ENCODE data around the gene ST8SIA1. TPM values are rescaled to one million over a fixed set of nuclear protein-coding genes. Genes with fewer than 3 reads are reported as not detected.

ST8SIA1 gene
- total RNA-seq, 4 donors from 2014 or later, result 2.6 to 9.5 (median 7.3) TPM

DNA sequence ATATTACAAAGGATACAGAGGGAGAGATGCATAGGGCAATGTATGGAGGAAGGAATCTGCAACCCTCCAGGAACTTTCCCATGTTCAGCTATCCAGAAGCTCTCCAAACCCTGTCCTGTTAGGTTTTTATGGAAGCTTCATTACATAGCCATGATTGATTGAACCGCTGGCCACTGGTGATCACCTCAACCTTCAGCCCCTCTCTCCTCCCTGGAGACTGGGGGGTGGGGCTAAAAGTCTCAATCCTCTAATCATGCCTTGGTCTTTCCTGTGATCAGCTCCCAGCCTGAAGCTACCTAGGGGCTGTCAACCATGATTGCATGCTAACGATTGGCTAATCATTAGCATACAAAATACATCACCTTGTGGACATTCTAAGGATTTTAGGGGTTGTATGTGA, 123.4 kb downstream of the ST8SIA1 start:
- intact Hi-C loops (cut with DNase I; ENCODE audit: low total_unique reads), result no loop called here
- WGBS, 2 donors, result 94 to 96% methylated on average over 2 of the region's 2 CpGs
- DNase-seq (ENCODE audit: low spot score in 2 of 2), result no peak
- TF ChIP-seq, protein P1, sequence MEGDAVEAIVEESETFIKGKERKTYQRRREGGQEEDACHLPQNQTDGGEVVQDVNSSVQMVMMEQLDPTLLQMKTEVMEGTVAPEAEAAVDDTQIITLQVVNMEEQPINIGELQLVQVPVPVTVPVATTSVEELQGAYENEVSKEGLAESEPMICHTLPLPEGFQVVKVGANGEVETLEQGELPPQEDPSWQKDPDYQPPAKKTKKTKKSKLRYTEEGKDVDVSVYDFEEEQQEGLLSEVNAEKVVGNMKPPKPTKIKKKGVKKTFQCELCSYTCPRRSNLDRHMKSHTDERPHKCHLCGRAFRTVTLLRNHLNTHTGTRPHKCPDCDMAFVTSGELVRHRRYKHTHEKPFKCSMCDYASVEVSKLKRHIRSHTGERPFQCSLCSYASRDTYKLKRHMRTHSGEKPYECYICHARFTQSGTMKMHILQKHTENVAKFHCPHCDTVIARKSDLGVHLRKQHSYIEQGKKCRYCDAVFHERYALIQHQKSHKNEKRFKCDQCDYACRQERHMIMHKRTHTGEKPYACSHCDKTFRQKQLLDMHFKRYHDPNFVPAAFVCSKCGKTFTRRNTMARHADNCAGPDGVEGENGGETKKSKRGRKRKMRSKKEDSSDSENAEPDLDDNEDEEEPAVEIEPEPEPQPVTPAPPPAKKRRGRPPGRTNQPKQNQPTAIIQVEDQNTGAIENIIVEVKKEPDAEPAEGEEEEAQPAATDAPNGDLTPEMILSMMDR (IDR thresholded peaks at IDR 0.05), result no peak
- TF ChIP-seq POLR2A (IDR thresholded peaks at IDR 0.05), result no peak
- no peak overlapping the region for H3K4me3 ChIP-seq (ENCODE audit: low read depth, poor library complexity, severe bottlenecking)

DNA sequence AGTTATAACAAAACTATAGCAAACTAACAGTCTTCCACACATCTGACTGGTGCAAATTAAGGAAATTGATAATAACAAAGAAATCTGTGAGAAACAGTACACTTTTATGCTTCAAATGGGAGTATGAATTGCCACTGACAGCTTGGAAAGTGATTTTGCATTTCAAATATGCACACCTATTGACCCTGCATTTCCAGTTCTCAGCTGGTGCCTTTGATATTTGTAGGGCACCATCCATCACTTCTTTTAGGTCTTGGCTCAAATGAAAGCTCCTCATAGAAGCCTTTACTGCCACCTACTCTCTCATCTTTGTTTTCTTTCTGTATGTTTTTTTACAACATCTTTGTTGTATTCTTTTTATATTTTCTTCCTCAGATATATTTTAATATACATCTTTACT, 125.1 kb downstream of the ST8SIA1 start:
- no peak overlapping the region for H3K4me3 ChIP-seq (ENCODE audit: low read depth, poor library complexity, severe bottlenecking)
- intact Hi-C loops (cut with DNase I; ENCODE audit: low total_unique reads), result no loop called here
- no peak for DNase-seq (ENCODE audit: low spot score in 2 of 2)
- TF ChIP-seq POLR2A (IDR thresholded peaks at IDR 0.05), result no peak
- TF ChIP-seq, protein P1 (IDR thresholded peaks at IDR 0.05), result no peak

DNA sequence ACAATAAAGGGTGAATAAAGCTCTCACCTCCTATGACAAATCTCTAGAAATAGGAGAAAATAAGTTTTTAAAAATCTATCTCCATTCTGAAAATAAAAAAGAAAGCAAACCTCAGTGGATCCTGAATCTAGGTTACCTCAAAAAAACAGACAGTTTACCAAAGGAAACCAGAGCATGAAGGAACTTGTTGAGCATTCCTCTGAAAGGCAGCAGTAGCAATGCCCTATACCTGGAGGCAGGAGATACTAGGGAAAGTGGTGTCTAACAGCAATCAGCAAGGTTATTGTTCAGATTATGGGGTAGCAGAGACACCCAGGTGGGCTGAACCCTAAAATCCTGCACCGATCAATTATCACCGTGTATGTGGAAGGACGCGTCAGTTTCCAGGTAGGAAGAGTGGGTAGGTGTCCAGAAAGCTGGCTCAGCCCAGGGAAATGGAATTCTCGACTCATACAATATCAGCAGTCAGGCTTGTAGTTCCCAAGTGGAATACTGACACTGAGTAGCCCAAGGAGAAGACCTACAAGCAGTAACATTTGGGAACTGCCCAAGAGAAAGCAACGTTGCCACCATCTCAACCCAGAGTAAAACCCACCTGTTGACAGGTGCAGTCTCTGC, 128.3 kb downstream of the ST8SIA1 start:
- TF ChIP-seq, protein P1 (IDR thresholded peaks at IDR 0.05), result no peak
- no peak for TF ChIP-seq POLR2A (IDR thresholded peaks at IDR 0.05)
- WGBS, 2 donors, result 58 to 61% methylated on average over 6 of the region's 6 CpGs
- intact Hi-C loops (cut with DNase I; ENCODE audit: low total_unique reads), result no loop called here
- H3K4me3 ChIP-seq (ENCODE audit: low read depth, poor library complexity, severe bottlenecking), result no peak overlapping the region
- DNase-seq (ENCODE audit: low spot score in 2 of 2), result no peak

DNA sequence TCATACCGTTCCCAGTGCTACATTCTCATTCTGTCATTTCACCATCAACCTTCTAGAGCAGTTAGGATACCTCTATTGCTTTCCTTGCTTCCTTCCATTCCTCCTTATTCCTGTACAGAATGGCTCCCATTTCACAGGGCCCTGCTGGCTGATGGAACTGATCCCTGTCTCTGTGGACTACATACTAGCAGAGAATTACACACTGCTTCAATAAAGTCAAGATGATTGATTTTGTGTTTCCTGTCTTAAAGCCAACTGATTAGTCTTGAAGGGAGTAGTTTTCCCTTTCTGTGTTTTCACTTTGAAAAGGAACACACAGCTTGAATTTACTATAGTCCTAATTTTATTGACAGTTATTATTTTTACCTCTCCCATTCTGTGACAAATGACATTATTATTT, 130.1 kb downstream of the ST8SIA1 start:
- intact Hi-C loops (cut with DNase I; ENCODE audit: low total_unique reads), result no loop called here
- no peak overlapping the region for H3K4me3 ChIP-seq (ENCODE audit: low read depth, poor library complexity, severe bottlenecking)
- DNase-seq (ENCODE audit: low spot score in 2 of 2), result no peak
- TF ChIP-seq POLR2A (IDR thresholded peaks at IDR 0.05), result no peak
- TF ChIP-seq, protein P1 (IDR thresholded peaks at IDR 0.05), result no peak
- 98 to 100% methylated on average over 1 of the region's 1 CpG for WGBS, 2 donors

DNA sequence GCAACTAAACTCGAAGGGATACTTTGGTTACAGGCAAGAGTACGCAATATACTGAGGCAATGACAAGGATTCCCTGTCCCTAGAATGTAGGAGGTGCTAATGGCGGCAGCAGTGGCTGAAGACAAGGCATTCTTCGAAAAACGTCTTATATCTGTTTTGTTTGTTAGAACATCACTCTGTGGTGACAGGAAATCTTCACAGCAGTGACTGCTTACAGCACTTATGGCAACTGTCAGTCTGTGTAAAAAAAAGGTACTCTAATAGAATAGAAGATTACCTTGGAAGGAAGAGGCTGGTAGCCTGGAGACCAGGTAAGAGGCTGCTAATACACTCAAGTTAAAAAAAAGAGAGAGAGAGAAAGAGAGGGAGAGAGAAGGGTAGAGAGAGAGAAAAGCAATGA, 131.7 kb downstream of the ST8SIA1 start:
- WGBS, 2 donors, result 69 to 81% methylated on average over 5 of the region's 5 CpGs
- no peak overlapping the region for H3K4me3 ChIP-seq (ENCODE audit: low read depth, poor library complexity, severe bottlenecking)
- intact Hi-C loops (cut with DNase I; ENCODE audit: low total_unique reads), result no loop called here
- TF ChIP-seq, protein P1 (IDR thresholded peaks at IDR 0.05), result no peak
- no peak for TF ChIP-seq POLR2A (IDR thresholded peaks at IDR 0.05)
- DNase-seq (ENCODE audit: low spot score in 2 of 2), result no peak

DNA sequence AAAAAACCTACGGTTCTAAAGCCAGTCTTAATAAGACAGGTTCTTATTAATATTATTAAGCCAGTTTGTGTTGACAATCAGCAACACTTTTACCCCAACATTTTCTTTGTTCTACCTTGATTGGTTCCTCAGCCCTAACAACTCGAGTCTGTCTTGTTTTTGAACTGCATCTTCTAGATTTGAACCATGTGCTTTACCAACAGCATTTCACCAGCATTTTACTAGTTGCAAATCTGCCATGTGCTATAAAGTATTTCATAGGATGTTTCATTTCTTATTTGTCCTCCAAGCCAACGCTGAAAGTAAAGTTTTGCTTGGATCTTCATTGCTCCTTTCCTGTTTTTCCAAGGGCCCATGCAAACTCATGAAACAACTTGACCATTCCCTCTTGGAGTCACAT, 133.4 kb downstream of the ST8SIA1 start:
- WGBS, 2 donors, result 86 to 89% methylated on average over 3 of the region's 3 CpGs
- no peak for DNase-seq (ENCODE audit: low spot score in 2 of 2)
- TF ChIP-seq, protein P1 (IDR thresholded peaks at IDR 0.05), result no peak
- no peak for TF ChIP-seq POLR2A (IDR thresholded peaks at IDR 0.05)

More for the DNA sequence above, 133.4 kb downstream of the ST8SIA1 start:
- intact Hi-C loops (cut with DNase I; ENCODE audit: low total_unique reads), result no loop called here
- H3K4me3 ChIP-seq (ENCODE audit: low read depth, poor library complexity, severe bottlenecking), result no peak overlapping the region

Data from lower leg skin (tissue), 4 donors.